Right lobe of liver (tissue), 4 donors: ENCODE data around the gene MOB1B.
"Not testable (repeated sequence)": the region's sequence is repeated elsewhere in the genome, so short reads cannot be mapped to it uniquely, and the experiment has no call there.

ENCODE experiments used
- POLR2A ChIP-seq: fragments of 450-650 bp; IDR thresholded peaks from one replicate; pipeline ENCODE4 v1.6.1; 2017; ENCODE audit warnings: antibody characterized with exemption, mild to moderate bottlenecking
- TF ChIP-seq, protein P1 (sequence below), 4 donors: fragments of 200-600 bp in 3 of 4; fragments of 450-650 bp in 1 of 4; IDR thresholded peaks; one replicate each; pipeline versions ENCODE4 v1.5.1 to v1.8.0; 2016 to 2022; ENCODE audit warnings: antibody characterized with exemption in 4 of 4, mild to moderate bottlenecking in 2 of 4
- donor health status: DM: no; HTN: no; CAD: no.
- donor health status: DM: no; HTN: no; CAD: no.
- donor health status: DM: no; HTN: yes; CAD: no.

DNA sequence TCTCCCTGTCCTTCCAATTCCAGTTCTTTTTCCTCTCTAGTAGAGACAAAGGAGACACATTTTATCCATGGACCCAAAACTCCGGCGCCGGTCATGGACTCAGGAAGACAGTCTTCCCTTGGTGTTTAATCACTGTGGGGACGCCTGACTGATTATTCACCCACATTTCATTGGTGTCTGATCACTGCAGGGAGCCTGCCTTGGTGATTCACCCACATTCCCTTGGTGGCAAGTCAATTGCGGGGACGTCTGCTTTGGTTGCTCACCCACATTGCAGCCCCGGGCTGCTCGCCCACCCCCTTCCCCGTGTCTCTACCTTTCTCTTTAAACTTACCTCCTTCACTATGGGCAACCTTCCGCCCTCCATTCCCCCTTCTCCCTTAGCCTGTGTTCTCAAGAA is 129.9 kb downstream of the MOB1B start:
- TF ChIP-seq, protein P1, sequence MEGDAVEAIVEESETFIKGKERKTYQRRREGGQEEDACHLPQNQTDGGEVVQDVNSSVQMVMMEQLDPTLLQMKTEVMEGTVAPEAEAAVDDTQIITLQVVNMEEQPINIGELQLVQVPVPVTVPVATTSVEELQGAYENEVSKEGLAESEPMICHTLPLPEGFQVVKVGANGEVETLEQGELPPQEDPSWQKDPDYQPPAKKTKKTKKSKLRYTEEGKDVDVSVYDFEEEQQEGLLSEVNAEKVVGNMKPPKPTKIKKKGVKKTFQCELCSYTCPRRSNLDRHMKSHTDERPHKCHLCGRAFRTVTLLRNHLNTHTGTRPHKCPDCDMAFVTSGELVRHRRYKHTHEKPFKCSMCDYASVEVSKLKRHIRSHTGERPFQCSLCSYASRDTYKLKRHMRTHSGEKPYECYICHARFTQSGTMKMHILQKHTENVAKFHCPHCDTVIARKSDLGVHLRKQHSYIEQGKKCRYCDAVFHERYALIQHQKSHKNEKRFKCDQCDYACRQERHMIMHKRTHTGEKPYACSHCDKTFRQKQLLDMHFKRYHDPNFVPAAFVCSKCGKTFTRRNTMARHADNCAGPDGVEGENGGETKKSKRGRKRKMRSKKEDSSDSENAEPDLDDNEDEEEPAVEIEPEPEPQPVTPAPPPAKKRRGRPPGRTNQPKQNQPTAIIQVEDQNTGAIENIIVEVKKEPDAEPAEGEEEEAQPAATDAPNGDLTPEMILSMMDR (IDR thresholded peaks at IDR 0.05), result not testable (repeated sequence)
- TF ChIP-seq POLR2A, result not testable (repeated sequence)
